Measurements from ENCODE around the gene PTPRCAP. TPM values are rescaled to one million over a fixed set of nuclear protein-coding genes. Genes with fewer than 3 reads are reported as not detected.

The PTPRCAP gene
- total and polyA plus RNA-seq, 9 of the 15 experiments (the other 6 are each of a cell fraction or from before 2014, with no cell fraction given), result 0.22 to 2.0 (median 1.1) TPM; not detected in 4

- no peak for TF ChIP-seq ZNF224 (CRISPR knock-in tag; IDR thresholded peaks at IDR 0.05)
- TF ChIP-seq SREBF2 (CRISPR knock-in tag; IDR thresholded peaks at IDR 0.05), result no peak
- TF ChIP-seq ZNF740 (CRISPR knock-in tag; IDR thresholded peaks at IDR 0.05), result peak; percentile 92
- peak in 1 of 2 experiments; percentile 87; a peak in 2 of 4 replicates for TF ChIP-seq ZNF740 (tag; IDR thresholded peaks at IDR 0.05)
- TF ChIP-seq SMC3 (conservative IDR thresholded peaks at IDR 0.05; ENCODE audit: insufficient read depth, low read depth, low read length), result no peak
- TF ChIP-seq, protein P1, sequence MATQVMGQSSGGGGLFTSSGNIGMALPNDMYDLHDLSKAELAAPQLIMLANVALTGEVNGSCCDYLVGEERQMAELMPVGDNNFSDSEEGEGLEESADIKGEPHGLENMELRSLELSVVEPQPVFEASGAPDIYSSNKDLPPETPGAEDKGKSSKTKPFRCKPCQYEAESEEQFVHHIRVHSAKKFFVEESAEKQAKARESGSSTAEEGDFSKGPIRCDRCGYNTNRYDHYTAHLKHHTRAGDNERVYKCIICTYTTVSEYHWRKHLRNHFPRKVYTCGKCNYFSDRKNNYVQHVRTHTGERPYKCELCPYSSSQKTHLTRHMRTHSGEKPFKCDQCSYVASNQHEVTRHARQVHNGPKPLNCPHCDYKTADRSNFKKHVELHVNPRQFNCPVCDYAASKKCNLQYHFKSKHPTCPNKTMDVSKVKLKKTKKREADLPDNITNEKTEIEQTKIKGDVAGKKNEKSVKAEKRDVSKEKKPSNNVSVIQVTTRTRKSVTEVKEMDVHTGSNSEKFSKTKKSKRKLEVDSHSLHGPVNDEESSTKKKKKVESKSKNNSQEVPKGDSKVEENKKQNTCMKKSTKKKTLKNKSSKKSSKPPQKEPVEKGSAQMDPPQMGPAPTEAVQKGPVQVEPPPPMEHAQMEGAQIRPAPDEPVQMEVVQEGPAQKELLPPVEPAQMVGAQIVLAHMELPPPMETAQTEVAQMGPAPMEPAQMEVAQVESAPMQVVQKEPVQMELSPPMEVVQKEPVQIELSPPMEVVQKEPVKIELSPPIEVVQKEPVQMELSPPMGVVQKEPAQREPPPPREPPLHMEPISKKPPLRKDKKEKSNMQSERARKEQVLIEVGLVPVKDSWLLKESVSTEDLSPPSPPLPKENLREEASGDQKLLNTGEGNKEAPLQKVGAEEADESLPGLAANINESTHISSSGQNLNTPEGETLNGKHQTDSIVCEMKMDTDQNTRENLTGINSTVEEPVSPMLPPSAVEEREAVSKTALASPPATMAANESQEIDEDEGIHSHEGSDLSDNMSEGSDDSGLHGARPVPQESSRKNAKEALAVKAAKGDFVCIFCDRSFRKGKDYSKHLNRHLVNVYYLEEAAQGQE (IDR thresholded peaks at IDR 0.05; ENCODE audit: borderline replicate concordance), result no peak
- TF ChIP-seq, protein P1 (CRISPR knock-in tag; IDR thresholded peaks at IDR 0.05; ENCODE audit: low read depth), result no peak
- TF ChIP-seq SMAD2 (IDR thresholded peaks at IDR 0.05; ENCODE audit: low read depth, low read length), result no peak
- TF ChIP-seq TARDBP (IDR thresholded peaks at IDR 0.05), result no peak
- TF ChIP-seq CBFB (CRISPR knock-in tag; IDR thresholded peaks at IDR 0.05), result peak; percentile 15; the same call in 1 of the 2 replicates
- TF ChIP-seq MAFF (IDR thresholded peaks at IDR 0.05; ENCODE audit: low read length), result no peak
- TF ChIP-seq GABPB2 (CRISPR knock-in tag; conservative IDR thresholded peaks at IDR 0.05), result no peak
- TF ChIP-seq, protein P2, sequence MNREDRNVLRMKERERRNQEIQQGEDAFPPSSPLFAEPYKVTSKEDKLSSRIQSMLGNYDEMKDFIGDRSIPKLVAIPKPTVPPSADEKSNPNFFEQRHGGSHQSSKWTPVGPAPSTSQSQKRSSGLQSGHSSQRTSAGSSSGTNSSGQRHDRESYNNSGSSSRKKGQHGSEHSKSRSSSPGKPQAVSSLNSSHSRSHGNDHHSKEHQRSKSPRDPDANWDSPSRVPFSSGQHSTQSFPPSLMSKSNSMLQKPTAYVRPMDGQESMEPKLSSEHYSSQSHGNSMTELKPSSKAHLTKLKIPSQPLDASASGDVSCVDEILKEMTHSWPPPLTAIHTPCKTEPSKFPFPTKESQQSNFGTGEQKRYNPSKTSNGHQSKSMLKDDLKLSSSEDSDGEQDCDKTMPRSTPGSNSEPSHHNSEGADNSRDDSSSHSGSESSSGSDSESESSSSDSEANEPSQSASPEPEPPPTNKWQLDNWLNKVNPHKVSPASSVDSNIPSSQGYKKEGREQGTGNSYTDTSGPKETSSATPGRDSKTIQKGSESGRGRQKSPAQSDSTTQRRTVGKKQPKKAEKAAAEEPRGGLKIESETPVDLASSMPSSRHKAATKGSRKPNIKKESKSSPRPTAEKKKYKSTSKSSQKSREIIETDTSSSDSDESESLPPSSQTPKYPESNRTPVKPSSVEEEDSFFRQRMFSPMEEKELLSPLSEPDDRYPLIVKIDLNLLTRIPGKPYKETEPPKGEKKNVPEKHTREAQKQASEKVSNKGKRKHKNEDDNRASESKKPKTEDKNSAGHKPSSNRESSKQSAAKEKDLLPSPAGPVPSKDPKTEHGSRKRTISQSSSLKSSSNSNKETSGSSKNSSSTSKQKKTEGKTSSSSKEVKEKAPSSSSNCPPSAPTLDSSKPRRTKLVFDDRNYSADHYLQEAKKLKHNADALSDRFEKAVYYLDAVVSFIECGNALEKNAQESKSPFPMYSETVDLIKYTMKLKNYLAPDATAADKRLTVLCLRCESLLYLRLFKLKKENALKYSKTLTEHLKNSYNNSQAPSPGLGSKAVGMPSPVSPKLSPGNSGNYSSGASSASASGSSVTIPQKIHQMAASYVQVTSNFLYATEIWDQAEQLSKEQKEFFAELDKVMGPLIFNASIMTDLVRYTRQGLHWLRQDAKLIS (CRISPR knock-in tag; IDR thresholded peaks at IDR 0.05), result 0 out of 2 replicates have a peak, but pooled peaks have one; percentile 67
- TF ChIP-seq SUPT5H (IDR thresholded peaks at IDR 0.05), result peak; percentile 90
- TF ChIP-seq POLR2G (IDR thresholded peaks at IDR 0.05; ENCODE audit: low read depth, low read length), result peak; percentile 97
Measured at GRCh38 chr11:67428052-67429001, 9.2 kb downstream of the PTPRCAP start, which contains the start of gene RPS6KB2 (continued).
